WTC11 (cell line): Measurements from ENCODE around the gene HIF3A. TPM values are rescaled to one million over a fixed set of nuclear protein-coding genes. Genes with fewer than 3 reads are reported as not detected.

Experiments
- ATAC-seq: fragments of 200-7000 bp; cut with Tn5 transposase; 2 replicates; pipeline ENCODE4 v1.10.0; 2021; ENCODE audit warnings: mild to moderate bottlenecking, moderate library complexity
- CTCF ChIA-PET: fragments of 300-600 bp; sonication (Branson Sonifier 250); formaldehyde crosslinking; loops from one replicate; lab custom pipeline; 2021; ENCODE audit warnings: antibody characterized with exemption; lab: Charles Lee
- POLR2A ChIA-PET: fragments of 350-600 bp; sonication (Branson Sonifier 250); formaldehyde crosslinking; loops from one replicate; lab custom pipeline; 2021; ENCODE audit warnings: antibody characterized with exemption; lab: Charles Lee
- DNase-seq: peaks from one replicate; pipeline ENCODE4 v3.0.0; 2021; ENCODE audit warnings: low spot score
- H3K27ac Mint-ChIP-seq: 2 replicates; pipeline ENCODE4 v1.8.0; 2021; ENCODE audit warnings: mixed read lengths
- H3K27me3 Mint-ChIP-seq: 2 replicates; pipeline ENCODE4 v1.8.0; 2021; ENCODE audit warnings: low read depth, mild to moderate bottlenecking, moderate library complexity, mixed read lengths
- H3K36me3 Mint-ChIP-seq: 2 replicates; pipeline ENCODE4 v1.8.0; 2021; ENCODE audit warnings: mixed read lengths
- H3K4me1 Mint-ChIP-seq: 2 replicates; pipeline ENCODE4 v1.8.0; 2022; ENCODE audit warnings: mixed read lengths
- H3K4me3 Mint-ChIP-seq: 2 replicates; pipeline ENCODE4 v1.8.0; 2021; ENCODE audit warnings: mild to moderate bottlenecking, moderate library complexity, mixed read lengths
- H3K9me3 Mint-ChIP-seq: 2 replicates; pipeline ENCODE4 v1.8.0; 2021; ENCODE audit warnings: mixed read lengths
- CREB1 ChIP-seq: sonication (generic); formaldehyde crosslinking; IDR thresholded peaks from 2 replicates; pipeline ENCODE4 v1.8.0; 2023; ENCODE audit warnings: mild to moderate bottlenecking, missing genetic modification reagents
- CREM ChIP-seq: sonication (generic); formaldehyde crosslinking; IDR thresholded peaks from 2 replicates; pipeline ENCODE4 v1.8.1; 2022; ENCODE audit warnings: mild to moderate bottlenecking, missing genetic modification reagents, moderate library complexity
- ESRRA ChIP-seq: sonication (generic); formaldehyde crosslinking; IDR thresholded peaks from 2 replicates; pipeline ENCODE4 v1.8.1; 2022; ENCODE audit warnings: mild to moderate bottlenecking, missing genetic modification reagents, borderline replicate concordance
- FOXJ3 ChIP-seq: sonication (generic); formaldehyde crosslinking; IDR thresholded peaks from 2 replicates; pipeline ENCODE4 v1.9.0; 2021; ENCODE audit warnings: missing genetic modification reagents, mild to moderate bottlenecking, borderline replicate concordance
- IRF2 ChIP-seq: sonication (generic); formaldehyde crosslinking; IDR thresholded peaks from 2 replicates; pipeline ENCODE4 v1.8.0; 2022; ENCODE audit warnings: low read depth, missing genetic modification reagents, borderline replicate concordance
- JUN ChIP-seq: sonication (generic); formaldehyde crosslinking; IDR thresholded peaks from 2 replicates; pipeline ENCODE4 v1.8.0; 2023; ENCODE audit warnings: mild to moderate bottlenecking, missing genetic modification reagents
- MYBL2 ChIP-seq: sonication (generic); formaldehyde crosslinking; IDR thresholded peaks from 2 replicates; pipeline ENCODE4 v1.8.1; 2023; ENCODE audit warnings: mild to moderate bottlenecking, moderate library complexity, missing genetic modification reagents
- NFYB ChIP-seq: sonication (generic); formaldehyde crosslinking; conservative IDR thresholded peaks from 2 replicates; pipeline ENCODE4 v1.8.0; 2022; ENCODE audit warnings: low read depth, missing genetic modification reagents
- NR1H2 ChIP-seq: sonication (generic); formaldehyde crosslinking; IDR thresholded peaks from 2 replicates; pipeline ENCODE4 v1.9.0; 2021; ENCODE audit warnings: mild to moderate bottlenecking, moderate library complexity, missing genetic modification reagents
- SP1 ChIP-seq: sonication (generic); formaldehyde crosslinking; conservative IDR thresholded peaks from 2 replicates; pipeline ENCODE4 v1.8.1; 2022; ENCODE audit warnings: missing genetic modification reagents
- TP53 ChIP-seq: sonication (generic); formaldehyde crosslinking; IDR thresholded peaks from 2 replicates; pipeline ENCODE4 v1.8.1; 2023; ENCODE audit warnings: mild to moderate bottlenecking, missing genetic modification reagents
- ZNF232 ChIP-seq: sonication (generic); formaldehyde crosslinking; IDR thresholded peaks from 2 replicates; pipeline ENCODE4 v1.8.0; 2022; ENCODE audit warnings: mild to moderate bottlenecking, missing genetic modification reagents
- ZNF317 ChIP-seq: sonication (generic); formaldehyde crosslinking; IDR thresholded peaks from 2 replicates; pipeline ENCODE4 v1.8.1; 2023; ENCODE audit warnings: low read depth, mild to moderate bottlenecking, moderate library complexity, missing genetic modification reagents, borderline replicate concordance
- ZNF416 ChIP-seq: fragments of 250-450 bp; sonication (Bioruptor Pico); IDR thresholded peaks from 2 replicates; pipeline ENCODE4 v1.9.0; 2021; ENCODE audit warnings: mild to moderate bottlenecking, inconsistent platforms
- total RNA-seq: library from RNA; stranded (reverse); gene quantifications from 3 replicates; pipeline ENCODE4 v1.2.3, GENCODE V29; 2021
- TF ChIP-seq, protein P1 (sequence below): sonication (generic); formaldehyde crosslinking; IDR thresholded peaks from 2 replicates; pipeline ENCODE4 v1.8.1; 2023; ENCODE audit warnings: mild to moderate bottlenecking, moderate library complexity, missing genetic modification reagents
- TF ChIP-seq, protein P2 (sequence below): sonication (generic); formaldehyde crosslinking; IDR thresholded peaks from 2 replicates; pipeline ENCODE4 v1.8.1; 2023; ENCODE audit warnings: mild to moderate bottlenecking, missing genetic modification reagents, borderline replicate concordance
- TF ChIP-seq, protein P3 (sequence below): sonication (generic); formaldehyde crosslinking; IDR thresholded peaks from 2 replicates; pipeline ENCODE4 v1.8.0; 2022; ENCODE audit warnings: mild to moderate bottlenecking, missing genetic modification reagents
- TF ChIP-seq, protein P4 (sequence below): sonication (generic); formaldehyde crosslinking; conservative IDR thresholded peaks from 2 replicates; pipeline ENCODE4 v1.8.1; 2022; ENCODE audit warnings: mild to moderate bottlenecking, missing genetic modification reagents
- TF ChIP-seq, protein P5 (sequence below): sonication (generic); formaldehyde crosslinking; IDR thresholded peaks from 2 replicates; pipeline ENCODE4 v1.8.0; 2022; ENCODE audit warnings: mild to moderate bottlenecking, missing genetic modification reagents

The HIF3A gene
- total RNA-seq, 1 experiment from 2014 or later: 31.8 TPM

DNA sequence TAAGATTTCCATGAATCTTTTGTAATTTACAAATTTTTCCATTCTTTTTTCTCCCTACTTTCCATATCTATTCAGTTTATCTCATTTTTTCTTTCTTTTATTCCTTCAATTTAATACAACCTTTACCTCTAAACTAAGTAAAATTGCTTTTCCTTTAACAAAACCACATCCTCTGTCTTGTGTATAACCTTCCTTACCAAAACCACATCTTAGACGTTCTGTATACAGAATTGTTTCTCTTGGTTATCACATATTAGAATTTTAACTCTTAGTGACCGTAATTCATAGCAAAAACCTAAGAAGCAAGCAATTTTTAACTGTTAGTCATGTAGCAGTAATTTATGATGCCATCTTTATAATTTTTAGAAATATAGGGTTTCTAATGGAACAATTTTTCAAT is 65.1 kb downstream of the HIF3A start:
- Mint-ChIP-seq H3K27ac (no peak overlapping the region), H3K4me3 (no peak overlapping the region), H3K4me1 (peaks cover 10% of the 10 kb centered on the region), H3K36me3 (peaks cover 27% of the 10 kb centered on the region), H3K9me3 (no peaks in the 10 kb centered on the region; the same call in 1 of the 2 replicates), H3K27me3 (no peaks in the 10 kb centered on the region)
- ChIA-PET POLR2A (interaction anchor here (0.7 kb wide), 1 partner anchor 9 kb away, joined by 3 read pairs; no protein-coding TSS in a partner anchor), CTCF (interaction anchor here (0.7 kb wide), 1 partner anchor 13 kb away, joined by 5 read pairs; no protein-coding TSS in a partner anchor)
- TF ChIP-seq, protein P1, sequence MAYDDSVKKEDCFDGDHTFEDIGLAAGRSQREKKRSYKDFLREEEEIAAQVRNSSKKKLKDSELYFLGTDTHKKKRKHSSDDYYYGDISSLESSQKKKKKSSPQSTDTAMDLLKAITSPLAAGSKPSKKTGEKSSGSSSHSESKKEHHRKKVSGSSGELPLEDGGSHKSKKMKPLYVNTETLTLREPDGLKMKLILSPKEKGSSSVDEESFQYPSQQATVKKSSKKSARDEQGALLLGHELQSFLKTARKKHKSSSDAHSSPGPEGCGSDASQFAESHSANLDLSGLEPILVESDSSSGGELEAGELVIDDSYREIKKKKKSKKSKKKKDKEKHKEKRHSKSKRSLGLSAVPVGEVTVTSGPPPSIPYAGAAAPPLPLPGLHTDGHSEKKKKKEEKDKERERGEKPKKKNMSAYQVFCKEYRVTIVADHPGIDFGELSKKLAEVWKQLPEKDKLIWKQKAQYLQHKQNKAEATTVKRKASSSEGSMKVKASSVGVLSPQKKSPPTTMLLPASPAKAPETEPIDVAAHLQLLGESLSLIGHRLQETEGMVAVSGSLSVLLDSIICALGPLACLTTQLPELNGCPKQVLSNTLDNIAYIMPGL: no peak
- TF ChIP-seq NFYB (CRISPR knock-in tag) (no peak), SP1 (no peak), ZNF416 (CRISPR knock-in tag) (no peak), JUN (no peak)
- ATAC-seq (no peak), DNase-seq (no peak)

DNA sequence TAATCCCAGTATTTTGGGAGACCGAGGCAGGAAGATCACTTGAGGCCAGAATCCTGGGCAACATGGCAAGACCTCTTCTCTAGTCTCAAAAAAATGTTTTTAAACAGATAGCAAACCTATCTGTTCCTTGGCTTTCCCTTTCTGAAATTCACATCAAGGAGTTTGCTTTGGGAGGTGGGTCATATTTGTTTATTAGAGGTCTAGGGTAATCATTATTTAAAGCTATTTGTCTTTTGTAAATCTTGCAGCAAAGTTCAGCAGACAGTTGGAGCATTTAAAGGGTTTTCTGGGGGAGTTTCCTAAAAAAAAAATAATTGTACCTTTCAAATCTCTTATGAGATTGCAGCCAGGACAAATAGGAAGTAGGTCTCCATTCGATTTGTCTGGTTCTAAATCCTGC is 67.5 kb downstream of the HIF3A start:
- no peak overlapping the region for H3K27ac Mint-ChIP-seq
- no peaks in the 10 kb centered on the region for H3K27me3 Mint-ChIP-seq
- TF ChIP-seq TP53 (CRISPR knock-in tag): no peak
- TF ChIP-seq, protein P2, sequence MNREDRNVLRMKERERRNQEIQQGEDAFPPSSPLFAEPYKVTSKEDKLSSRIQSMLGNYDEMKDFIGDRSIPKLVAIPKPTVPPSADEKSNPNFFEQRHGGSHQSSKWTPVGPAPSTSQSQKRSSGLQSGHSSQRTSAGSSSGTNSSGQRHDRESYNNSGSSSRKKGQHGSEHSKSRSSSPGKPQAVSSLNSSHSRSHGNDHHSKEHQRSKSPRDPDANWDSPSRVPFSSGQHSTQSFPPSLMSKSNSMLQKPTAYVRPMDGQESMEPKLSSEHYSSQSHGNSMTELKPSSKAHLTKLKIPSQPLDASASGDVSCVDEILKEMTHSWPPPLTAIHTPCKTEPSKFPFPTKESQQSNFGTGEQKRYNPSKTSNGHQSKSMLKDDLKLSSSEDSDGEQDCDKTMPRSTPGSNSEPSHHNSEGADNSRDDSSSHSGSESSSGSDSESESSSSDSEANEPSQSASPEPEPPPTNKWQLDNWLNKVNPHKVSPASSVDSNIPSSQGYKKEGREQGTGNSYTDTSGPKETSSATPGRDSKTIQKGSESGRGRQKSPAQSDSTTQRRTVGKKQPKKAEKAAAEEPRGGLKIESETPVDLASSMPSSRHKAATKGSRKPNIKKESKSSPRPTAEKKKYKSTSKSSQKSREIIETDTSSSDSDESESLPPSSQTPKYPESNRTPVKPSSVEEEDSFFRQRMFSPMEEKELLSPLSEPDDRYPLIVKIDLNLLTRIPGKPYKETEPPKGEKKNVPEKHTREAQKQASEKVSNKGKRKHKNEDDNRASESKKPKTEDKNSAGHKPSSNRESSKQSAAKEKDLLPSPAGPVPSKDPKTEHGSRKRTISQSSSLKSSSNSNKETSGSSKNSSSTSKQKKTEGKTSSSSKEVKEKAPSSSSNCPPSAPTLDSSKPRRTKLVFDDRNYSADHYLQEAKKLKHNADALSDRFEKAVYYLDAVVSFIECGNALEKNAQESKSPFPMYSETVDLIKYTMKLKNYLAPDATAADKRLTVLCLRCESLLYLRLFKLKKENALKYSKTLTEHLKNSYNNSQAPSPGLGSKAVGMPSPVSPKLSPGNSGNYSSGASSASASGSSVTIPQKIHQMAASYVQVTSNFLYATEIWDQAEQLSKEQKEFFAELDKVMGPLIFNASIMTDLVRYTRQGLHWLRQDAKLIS (CRISPR knock-in tag): no peak
- TF ChIP-seq, protein P3, sequence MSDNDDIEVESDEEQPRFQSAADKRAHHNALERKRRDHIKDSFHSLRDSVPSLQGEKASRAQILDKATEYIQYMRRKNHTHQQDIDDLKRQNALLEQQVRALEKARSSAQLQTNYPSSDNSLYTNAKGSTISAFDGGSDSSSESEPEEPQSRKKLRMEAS: no peak
- TF ChIP-seq FOXJ3: no peak
- TF ChIP-seq, protein P4, sequence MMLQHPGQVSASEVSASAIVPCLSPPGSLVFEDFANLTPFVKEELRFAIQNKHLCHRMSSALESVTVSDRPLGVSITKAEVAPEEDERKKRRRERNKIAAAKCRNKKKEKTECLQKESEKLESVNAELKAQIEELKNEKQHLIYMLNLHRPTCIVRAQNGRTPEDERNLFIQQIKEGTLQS: no peak
- no peak for TF ChIP-seq NR1H2 (CRISPR knock-in tag)
- TF ChIP-seq ESRRA: no peak
- TF ChIP-seq IRF2: no peak
- no peak for TF ChIP-seq CREM (CRISPR knock-in tag)
- TF ChIP-seq CREB1 (CRISPR knock-in tag): no peak
- TF ChIP-seq MYBL2 (CRISPR knock-in tag): no peak
- TF ChIP-seq ZNF232 (CRISPR knock-in tag): no peak
- no peak for TF ChIP-seq ZNF317 (CRISPR knock-in tag)
- TF ChIP-seq, protein P5, sequence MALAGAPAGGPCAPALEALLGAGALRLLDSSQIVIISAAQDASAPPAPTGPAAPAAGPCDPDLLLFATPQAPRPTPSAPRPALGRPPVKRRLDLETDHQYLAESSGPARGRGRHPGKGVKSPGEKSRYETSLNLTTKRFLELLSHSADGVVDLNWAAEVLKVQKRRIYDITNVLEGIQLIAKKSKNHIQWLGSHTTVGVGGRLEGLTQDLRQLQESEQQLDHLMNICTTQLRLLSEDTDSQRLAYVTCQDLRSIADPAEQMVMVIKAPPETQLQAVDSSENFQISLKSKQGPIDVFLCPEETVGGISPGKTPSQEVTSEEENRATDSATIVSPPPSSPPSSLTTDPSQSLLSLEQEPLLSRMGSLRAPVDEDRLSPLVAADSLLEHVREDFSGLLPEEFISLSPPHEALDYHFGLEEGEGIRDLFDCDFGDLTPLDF (CRISPR knock-in tag): no peak
- H3K9me3 Mint-ChIP-seq: no peaks in the 10 kb centered on the region; the same call in 1 of the 2 replicates
- ATAC-seq: no peak
- H3K4me3 Mint-ChIP-seq: no peak overlapping the region
- no peak for DNase-seq
- H3K4me1 Mint-ChIP-seq: peaks cover 10% of the 10 kb centered on the region
- peaks cover 24% of the 10 kb centered on the region for H3K36me3 Mint-ChIP-seq
- CTCF ChIA-PET: interaction anchor here (0.6 to 1.4 kb wide), 2 partner anchors 9 to 126 kb away, joined by 3 to 4 read pairs; no protein-coding TSS in a partner anchor
- POLR2A ChIA-PET: no interaction called here
